ENCODE results near the gene DMAC2L. TPM values are rescaled to one million over a fixed set of nuclear protein-coding genes. Genes with fewer than 3 reads are reported as not detected.
"Not testable (repeated sequence)": the region's sequence is repeated elsewhere in the genome, so short reads cannot be mapped to it uniquely, and the experiment has no call there.

Gene DMAC2L
- total RNA-seq, 1 donor: 5.2 TPM

DNA sequence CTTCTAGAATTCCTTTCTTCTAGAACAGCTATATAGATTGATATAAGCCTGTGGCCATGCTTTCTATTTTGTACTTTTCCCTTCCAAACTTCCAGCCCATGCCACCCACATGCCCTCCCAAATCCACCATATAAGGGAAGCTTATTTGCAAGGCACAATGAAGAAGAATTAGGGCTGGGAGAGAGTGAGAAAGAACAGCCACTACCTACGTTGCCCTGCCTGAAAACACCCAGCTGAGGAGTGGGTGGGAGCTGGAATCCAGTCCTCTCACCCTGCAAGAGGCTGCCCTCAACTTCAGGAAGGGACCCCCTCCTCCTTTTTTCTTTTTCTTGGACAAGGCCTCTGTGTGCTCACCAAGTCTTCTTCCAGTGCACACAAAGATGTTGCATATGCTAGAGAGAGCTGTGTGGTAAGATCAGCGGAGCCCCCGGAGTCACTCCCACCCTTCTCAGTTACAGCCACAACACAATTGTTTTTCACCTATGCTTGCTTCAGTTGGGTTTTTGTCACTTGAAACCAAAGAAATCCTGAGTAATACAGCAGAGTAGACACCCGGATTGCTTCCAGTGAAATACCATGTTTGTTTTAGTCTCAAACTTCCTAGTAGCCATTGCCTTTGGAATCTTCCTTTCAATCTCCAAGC is 45.8 kb downstream of the DMAC2L start:
- H3K4me3 ChIP-seq (ENCODE audit: low read depth, low read length): no peak overlapping the region
- no peak for DNase-seq (ENCODE audit: low read depth)
- no peak for TF ChIP-seq CTCF (IDR thresholded peaks at IDR 0.05; ENCODE audit: insufficient read depth, low read depth, low read length)

DNA sequence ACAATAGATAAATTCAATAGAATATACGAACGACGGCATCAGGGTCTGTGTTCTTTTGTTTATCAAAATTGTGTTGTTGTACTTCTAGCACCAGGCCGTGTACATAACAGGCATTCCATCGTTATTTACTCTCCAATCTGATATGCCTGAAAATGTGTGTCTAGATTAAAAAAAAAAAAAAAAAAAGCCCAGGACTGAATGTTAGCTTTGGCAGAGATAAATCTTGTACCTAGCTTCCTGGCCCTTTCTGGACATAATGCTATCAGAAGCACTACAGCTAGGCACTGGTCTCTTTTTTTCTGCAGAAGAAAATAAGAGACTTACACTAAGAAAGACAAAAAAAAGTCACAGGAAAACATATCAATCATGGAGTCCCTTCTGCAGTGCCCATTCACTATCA is 47.5 kb downstream of the DMAC2L start:
- TF ChIP-seq CTCF (IDR thresholded peaks at IDR 0.05; ENCODE audit: insufficient read depth, low read depth, low read length): no peak
- DNase-seq (ENCODE audit: low read depth): no peak
- no peak overlapping the region for H3K4me3 ChIP-seq (ENCODE audit: low read depth, low read length)

GRCh38 chr14:50360093-50360492 is 48.0 kb downstream of the DMAC2L start:
- DNase-seq (ENCODE audit: low read depth): no peak
- H3K4me3 ChIP-seq (ENCODE audit: low read depth, low read length): no peak overlapping the region
- TF ChIP-seq CTCF (IDR thresholded peaks at IDR 0.05; ENCODE audit: insufficient read depth, low read depth, low read length): no peak

DNA sequence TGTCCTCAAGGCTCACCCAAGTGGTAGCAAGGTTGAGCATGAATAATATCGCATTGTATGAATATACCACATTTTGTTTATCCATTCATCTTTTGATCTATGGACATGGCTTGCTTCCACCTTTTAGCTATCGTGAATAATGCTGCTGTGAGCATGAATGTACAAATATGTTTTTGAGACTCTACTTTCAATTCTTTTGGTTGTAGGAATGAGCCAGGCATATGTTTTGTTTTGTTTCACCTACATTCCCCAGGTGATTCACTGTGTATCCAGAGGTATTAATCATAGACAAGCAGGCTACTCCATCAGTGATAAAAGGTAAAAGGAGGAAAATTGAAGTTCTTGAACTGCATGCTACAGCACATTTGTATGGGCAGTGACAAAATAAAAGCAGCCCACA is 48.7 kb downstream of the DMAC2L start:
- TF ChIP-seq CTCF (IDR thresholded peaks at IDR 0.05; ENCODE audit: insufficient read depth, low read depth, low read length): no peak
- no peak overlapping the region for H3K4me3 ChIP-seq (ENCODE audit: low read depth, low read length)
- DNase-seq (ENCODE audit: low read depth): no peak

GRCh38 chr14:50361473-50362403 is 49.6 kb downstream of the DMAC2L start:
- H3K4me3 ChIP-seq (ENCODE audit: low read depth, low read length): not testable (repeated sequence)

GRCh38 chr14:50362764-50363713 is 50.9 kb downstream of the DMAC2L start:
- no peak for DNase-seq (ENCODE audit: low read depth)
- H3K4me3 ChIP-seq (ENCODE audit: low read depth, low read length): no peak overlapping the region
- TF ChIP-seq CTCF (IDR thresholded peaks at IDR 0.05; ENCODE audit: insufficient read depth, low read depth, low read length): no peak

More at GRCh38 chr14:50361473-50362403, 49.6 kb downstream of the DMAC2L start:
- not testable (repeated sequence) for DNase-seq (ENCODE audit: low read depth)

All from fibroblast of villous mesenchyme (primary cell).